Placental epithelial cell (primary cell): ENCODE results near the gene DPM1. TPM values are rescaled to one million over a fixed set of nuclear protein-coding genes. Genes with fewer than 3 reads are reported as not detected.

Source experiments
- total RNA-seq: library from RNA; depleted of rRNA; stranded (reverse); fragments of >200 nt; gene quantifications from 2 replicates; pipeline ENCODE4 v1.2.3, GENCODE V29; 2012

The DPM1 gene
- total RNA-seq, result 35.3 and 53.2 TPM in 2 replicates

GRCh38 chr20:50957798-50958614, at the start of gene DPM1:
Gene DPM1, minus strand, starts transcription at chr20:50958532. Its CDS starts 9 bp downstream, at chr20:50958523.

GRCh38 chr20:50958615-50959542, 547 bp upstream of the DPM1 start, which contains the start of gene MOCS3:
Gene MOCS3, plus strand, starts transcription at chr20:50958818. Its CDS starts 25 bp downstream, at chr20:50958843.

GRCh38 chr20:50931306-50932015, 26.9 kb downstream of the DPM1 start, which contains the start of gene ADNP:
Gene ADNP, minus strand, starts transcription at chr20:50931437. Its CDS starts 27,441 bp downstream, at chr20:50903996.

Other genes starting within 250 kb of the DPM1 start
- 9.0 and 19.6 TPM in 2 replicates for gene PARD6B, start 227.0 kb downstream of the DPM1 start, total RNA-seq
- gene BCAS4, start 163.5 kb downstream of the DPM1 start, total RNA-seq, result 5.1 and 10.3 TPM in 2 replicates
- 27.2 and 33.4 TPM in 2 replicates for gene ADNP, start 27.1 kb downstream of the DPM1 start, total RNA-seq
- gene MOCS3, start 286 bp upstream of the DPM1 start, total RNA-seq, result 9.4 and 14.4 TPM in 2 replicates
- 24.3 and 50.6 TPM in 2 replicates for gene KCNG1, start 64.6 kb upstream of the DPM1 start, total RNA-seq